DMS153 treated with DMSO at 0.1 percent for 48 hours (cell line): Measurements from ENCODE around the gene KIAA0825.
"Not testable (repeated sequence)": the region's sequence is repeated elsewhere in the genome, so short reads cannot be mapped to it uniquely, and the experiment has no call there.

Source experiments
- DNase-seq: peaks from one replicate; lab custom pipeline; 2025; ENCODE audit not compliant: unreplicated experiment; lab: John Stamatoyannopoulos, UW

Gene KIAA0825

DNA sequence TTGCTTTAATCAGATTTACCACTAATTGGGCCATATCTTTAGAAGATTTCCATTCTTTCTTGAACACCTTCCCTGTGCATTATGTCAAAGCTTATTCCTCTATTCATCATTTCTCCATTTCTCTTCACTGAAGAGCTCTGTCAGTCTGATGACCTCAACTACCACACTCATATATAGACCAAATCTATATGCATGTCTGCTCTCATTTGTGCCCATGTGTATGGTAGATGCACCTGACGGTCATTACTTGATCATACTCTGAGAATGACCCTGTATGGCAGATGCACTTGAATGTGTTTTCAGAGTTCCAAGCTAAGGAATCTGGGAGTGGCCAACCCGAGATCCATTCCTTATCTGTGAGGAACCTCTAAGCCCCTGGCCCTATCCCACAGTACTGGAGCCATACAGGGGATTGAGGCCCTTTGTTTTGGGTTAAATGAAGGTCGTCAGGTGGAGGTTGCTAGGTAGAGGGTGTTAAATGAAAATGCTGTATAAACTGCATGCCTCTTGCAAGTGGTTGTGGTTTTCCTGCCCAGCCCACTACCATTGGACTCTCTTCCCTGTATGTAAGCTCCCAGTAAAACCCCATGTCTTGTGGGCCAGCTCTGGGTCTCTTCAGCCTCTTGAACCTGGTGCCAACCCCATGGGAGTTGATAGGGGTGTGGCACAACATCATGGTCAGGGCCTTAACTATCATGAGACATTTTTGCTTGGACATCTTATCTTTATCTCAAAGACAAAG is 229.5 kb downstream of the KIAA0825 start:
- DNase-seq, result no peak

DNA sequence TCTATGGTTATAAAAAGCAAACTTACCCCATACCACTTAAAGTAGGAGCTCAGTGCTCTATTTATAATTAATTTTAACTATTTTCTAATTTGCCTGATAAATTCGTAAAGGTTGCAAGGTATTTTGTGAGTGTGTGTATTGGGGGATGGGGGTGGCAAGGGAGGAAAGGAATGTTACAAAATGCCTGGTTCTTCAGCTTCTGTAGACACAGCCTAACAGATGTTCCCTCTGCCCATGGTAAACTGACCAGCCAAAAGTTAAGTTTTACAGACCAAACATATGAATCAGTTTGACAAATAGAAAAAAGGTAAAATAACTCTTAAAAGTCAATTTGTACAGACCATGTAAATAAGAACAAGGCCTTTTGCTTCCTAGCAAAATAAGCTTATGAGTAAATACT is 232.6 kb downstream of the KIAA0825 start:
- no peak for DNase-seq

DNA sequence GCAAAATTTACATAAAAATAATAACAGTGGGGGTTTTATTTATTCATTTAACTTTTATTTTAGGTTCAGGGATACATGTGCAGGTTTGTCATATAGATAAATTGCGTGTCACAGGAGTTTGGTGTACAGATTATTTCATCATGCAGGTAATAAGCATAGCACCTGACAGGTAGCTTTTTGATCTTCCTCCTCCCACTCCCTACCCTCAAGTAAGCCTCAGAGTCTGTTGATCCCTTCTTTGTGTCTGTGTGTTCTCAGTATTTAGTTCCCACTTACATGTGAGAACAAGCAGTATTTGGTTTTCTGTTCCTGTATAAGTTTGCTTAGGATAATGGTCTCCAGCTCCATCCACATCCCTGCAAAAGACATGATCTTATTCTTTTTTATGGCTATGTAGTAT is 240.3 kb downstream of the KIAA0825 start:
- DNase-seq, result no peak

DNA sequence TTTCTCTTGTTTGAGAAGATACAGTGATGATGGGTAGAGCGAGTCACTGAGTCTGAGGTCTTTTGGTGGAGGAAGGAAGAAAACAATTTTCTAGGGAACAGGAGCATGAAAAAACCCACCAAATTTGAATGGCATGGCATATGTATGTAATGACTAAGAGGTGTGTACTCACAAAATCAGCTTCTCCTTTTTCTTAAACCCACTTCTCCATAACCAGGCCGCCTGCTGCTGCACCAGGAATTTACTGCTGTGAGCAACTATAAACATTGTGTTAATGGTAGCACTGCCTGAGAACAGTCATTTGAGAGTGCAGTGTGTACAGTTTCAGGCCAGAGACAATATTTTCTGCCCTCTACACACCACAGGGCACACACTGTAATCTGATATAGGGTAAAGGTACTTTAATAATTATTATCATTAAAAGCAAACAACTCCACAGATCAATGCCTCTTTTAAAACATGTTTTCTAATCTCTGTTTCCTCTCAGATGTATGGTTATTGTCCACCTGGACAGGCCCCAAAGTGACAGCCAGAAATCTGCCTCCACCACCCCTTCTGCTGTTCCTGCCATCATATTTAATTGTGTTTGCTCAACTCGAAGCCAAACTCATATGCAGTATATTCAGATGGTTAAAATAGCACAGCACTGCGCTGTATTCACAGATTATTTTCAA is 241.6 kb downstream of the KIAA0825 start:
- peak; percentile 48 for DNase-seq

DNA sequence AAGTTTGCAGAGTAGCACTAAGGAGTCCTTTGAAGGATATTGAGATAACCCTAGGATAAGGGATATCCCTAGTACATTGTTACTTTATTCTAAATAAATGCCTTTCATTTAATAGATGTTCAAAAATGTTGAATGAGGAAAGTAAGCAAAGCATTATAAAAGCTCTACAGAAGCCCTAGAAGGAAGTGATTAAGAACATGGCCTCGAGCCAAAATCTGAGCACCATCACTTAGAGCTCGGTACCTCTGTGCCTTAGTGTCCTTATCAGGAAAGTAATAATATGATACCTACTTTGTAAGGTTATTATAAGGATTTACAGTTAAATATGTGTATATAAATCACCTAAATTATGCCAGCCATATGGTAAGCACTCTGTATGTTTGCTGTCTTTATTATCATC is 242.6 kb downstream of the KIAA0825 start:
- DNase-seq, result peak; percentile 12

- DNase-seq, result no peak
Measured at GRCh38 chr5:94374336-94374735, 244.1 kb downstream of the KIAA0825 start.

GRCh38 chr5:94367900-94368299 is 250.5 kb downstream of the KIAA0825 start:
- no peak for DNase-seq

DNA sequence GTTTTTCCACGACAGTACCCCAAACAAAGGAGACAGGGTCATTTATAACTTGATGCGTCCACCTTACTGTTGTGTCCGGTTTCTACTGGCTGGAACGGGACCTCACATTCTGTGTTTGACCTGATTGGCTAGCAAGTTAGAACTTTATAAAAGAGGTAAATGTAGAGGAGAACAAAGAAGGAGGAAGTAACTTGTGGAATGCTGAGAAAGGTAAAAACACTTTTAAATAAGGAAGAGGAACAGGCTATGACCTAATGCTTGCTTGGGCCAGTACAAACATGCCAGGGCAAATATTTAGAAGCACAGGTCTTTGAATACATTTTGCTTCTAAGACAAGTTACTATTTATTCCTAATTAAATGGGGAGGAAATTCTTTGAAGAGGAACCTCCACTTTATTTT is 251.6 kb downstream of the KIAA0825 start:
- no peak for DNase-seq

DNA sequence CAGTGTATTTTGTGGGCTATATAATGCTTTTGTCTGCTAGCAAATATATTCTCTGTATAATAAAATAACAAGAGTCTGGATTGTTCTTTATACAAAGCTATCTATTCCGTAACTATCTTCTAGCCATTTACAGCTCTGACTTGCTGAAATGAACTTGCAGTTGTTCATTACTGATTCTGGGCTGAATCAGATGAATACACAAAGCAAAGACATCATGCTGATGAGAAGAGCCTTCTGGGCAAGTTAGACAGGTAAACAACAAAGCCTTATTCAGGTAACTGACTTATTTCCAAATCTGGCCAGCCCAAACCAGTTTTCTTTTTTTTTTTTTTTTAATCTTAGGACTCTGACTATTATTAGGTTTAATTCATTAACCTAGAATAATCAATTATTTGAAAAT is 255.5 kb downstream of the KIAA0825 start:
- DNase-seq, result no peak

DNA sequence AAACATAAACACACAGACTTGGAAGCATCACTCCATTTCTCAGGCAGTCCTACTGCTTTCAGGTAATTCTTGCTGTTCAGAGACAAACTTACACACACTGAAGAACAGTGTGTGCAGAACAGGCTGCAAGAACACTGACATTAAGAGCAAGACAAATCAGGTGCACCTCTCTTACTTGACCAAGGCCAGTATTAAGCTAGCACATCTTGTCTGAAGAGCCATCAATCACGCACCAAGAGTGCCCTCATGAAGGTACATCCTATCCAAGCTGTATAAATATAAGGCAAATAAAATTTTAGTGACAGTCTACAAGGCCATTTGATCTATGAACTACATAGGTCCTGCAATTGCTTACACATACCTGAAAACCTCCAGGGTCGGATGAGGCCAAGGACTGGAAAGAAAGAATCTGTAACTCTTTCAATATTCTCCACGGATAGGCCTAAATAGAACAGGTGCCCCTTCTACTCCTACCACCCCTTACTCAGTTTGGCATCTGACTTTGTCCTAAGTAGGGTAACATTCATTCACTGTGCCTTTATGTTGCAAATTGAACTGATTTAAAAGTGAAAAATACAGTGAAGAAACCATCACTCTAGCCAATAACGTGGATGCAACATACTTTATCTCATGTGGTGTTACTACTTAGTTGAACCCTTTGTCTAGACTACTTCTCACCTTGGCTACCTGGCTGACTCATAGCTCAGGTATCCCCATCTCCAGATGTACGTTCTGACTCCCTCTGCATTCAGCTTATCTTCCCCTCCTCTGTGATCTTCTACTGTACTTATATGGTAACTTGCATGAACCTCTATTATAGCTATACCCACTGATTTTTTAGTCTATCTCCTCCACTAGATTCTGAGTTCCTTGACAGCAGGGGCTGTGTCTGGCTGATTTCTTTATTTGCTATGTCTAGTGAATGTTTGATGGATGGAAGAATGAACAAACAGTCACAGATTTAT is 256.3 kb downstream of the KIAA0825 start:
- DNase-seq, result no peak

DNA sequence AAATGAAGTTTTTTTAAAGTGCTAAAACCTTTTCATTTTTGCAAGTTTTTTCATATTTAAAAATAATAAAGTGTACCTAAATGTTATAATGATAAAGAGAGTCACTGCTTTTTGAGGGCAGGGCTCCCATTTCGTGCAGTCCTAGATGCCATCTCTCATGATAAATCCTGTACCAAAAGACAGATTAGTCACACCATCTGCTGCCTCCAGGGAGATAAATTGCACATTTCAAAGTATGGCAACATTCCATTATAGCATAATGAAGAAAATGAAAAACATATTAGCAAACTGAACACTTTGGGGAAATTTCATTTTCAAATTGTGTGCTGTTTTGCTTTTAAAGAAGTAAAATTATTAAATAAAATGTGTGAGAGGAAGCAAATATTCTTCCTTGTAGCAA is 257.2 kb downstream of the KIAA0825 start:
- no peak for DNase-seq

- no peak for DNase-seq
Measured at GRCh38 chr5:94360382-94361130, 257.8 kb downstream of the KIAA0825 start.

GRCh38 chr5:94359880-94360279 is 258.5 kb downstream of the KIAA0825 start:
- DNase-seq, result no peak

DNA sequence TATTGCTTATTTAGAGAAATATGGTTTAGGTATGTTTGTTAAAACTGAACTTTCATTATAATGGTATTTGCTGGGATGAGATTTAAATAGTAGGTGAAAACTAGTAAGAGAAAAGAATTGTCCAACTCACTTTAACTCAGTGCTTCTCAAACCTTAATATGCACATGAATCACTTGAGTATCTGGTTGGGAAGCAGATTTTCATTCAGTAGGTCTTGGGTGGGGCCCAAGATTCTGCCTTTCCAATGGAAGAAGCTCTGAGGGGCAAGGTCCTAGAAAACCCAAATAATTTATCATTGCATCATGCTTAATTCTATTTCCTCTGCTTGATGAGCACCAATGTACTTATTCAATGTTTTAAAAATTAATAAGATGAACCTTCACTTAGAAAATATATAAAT is 262.6 kb downstream of the KIAA0825 start:
- no peak for DNase-seq

DNA sequence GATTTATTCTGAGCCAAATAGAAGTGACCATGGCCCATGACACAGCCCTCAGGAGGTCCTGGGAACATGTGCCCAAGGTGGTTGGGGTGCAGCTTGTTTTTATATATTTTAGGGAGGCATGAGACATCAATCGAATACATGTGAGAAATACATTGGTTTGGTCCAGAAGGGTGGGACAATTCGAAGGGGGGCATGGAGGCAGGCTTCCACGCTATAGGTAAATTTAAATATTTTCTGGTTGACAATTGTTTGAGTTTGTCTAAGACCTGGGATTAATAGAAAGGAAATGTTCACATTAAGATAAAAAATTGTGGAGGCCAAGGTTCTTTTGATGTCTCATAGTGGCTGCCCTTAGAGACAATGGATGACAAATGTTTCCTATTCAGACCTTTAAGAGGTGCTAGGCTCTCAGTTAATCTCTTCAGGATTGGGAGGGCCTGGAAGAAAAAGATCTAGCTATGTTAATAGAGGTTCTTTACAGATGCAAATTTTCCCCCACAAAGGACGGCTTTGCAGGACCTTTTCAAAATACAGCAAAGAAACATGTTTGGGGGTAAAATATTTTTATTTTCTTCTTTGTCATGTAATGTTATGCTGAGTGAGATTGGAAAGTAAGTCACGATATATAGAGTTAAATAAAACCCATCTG is 263.4 kb downstream of the KIAA0825 start:
- DNase-seq, result not testable (repeated sequence)

- DNase-seq, result no peak
Measured at GRCh38 chr5:94353605-94354004, 264.8 kb downstream of the KIAA0825 start.

DNA sequence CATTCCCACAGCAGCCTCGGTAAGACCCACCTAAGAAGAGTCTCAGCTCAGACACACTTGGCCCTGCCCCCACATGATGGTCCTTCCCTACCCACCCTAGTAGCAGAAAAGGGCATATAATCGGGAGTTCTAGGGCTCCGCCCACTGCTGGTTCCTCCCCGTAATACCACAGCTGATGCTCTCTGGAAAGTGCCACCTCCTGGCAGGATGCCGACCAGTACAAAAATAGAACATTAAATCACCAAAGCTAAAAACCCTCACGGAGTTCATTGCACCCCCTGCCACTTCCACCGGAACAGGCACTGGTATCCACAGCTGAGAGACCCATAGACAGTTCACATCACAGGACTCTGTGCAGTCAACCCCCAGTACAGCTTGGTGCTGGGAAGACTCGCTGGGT is 271.3 kb downstream of the KIAA0825 start:
- no peak for DNase-seq

GRCh38 chr5:94345257-94345656 is 273.1 kb downstream of the KIAA0825 start:
- DNase-seq, result no peak

GRCh38 chr5:94337617-94338016 is 280.8 kb downstream of the KIAA0825 start:
- DNase-seq, result no peak

- no peak for DNase-seq
Measured at GRCh38 chr5:94335936-94336335, 282.5 kb downstream of the KIAA0825 start.
